Esophagus squamous epithelium (tissue), 4 donors: ENCODE data around the gene VAV2.

Experiments used
- POLR2A ChIP-seq, 4 donors: fragments of 450-650 bp; IDR thresholded peaks; one replicate each; pipeline ENCODE4 v1.6.1; 2017; ENCODE audit warnings: antibody characterized with exemption in 4 of 4, mild to moderate bottlenecking in 4 of 4, moderate library complexity in 3 of 4
- TF ChIP-seq, protein P1 (sequence below), 6 experiments: fragments of 450-650 bp in 4 of 6; fragments of 200-600 bp in 2 of 6; sonication (generic) in 2 of 6; IDR thresholded peaks; one replicate each; pipeline ENCODE4 v1.5.1; 2016 to 2019; ENCODE audit warnings: antibody characterized with exemption in 6 of 6, mild to moderate bottlenecking in 4 of 6, moderate library complexity in 4 of 6

- TF ChIP-seq POLR2A (IDR thresholded peaks at IDR 0.05) = no peak
- TF ChIP-seq, protein P1, sequence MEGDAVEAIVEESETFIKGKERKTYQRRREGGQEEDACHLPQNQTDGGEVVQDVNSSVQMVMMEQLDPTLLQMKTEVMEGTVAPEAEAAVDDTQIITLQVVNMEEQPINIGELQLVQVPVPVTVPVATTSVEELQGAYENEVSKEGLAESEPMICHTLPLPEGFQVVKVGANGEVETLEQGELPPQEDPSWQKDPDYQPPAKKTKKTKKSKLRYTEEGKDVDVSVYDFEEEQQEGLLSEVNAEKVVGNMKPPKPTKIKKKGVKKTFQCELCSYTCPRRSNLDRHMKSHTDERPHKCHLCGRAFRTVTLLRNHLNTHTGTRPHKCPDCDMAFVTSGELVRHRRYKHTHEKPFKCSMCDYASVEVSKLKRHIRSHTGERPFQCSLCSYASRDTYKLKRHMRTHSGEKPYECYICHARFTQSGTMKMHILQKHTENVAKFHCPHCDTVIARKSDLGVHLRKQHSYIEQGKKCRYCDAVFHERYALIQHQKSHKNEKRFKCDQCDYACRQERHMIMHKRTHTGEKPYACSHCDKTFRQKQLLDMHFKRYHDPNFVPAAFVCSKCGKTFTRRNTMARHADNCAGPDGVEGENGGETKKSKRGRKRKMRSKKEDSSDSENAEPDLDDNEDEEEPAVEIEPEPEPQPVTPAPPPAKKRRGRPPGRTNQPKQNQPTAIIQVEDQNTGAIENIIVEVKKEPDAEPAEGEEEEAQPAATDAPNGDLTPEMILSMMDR (IDR thresholded peaks at IDR 0.05) = no peak
Observed at GRCh38 chr9:134035041-134036039, 43.2 kb upstream of the VAV2 start.
